K562 (cell line): Measurements from ENCODE around the gene ERC2. TPM values are rescaled to one million over a fixed set of nuclear protein-coding genes. Genes with fewer than 3 reads are reported as not detected.

Experiments used
- ATAC-seq: fragments of 200-7000 bp; cut with Tn5 transposase; 3 replicates; pipeline ENCODE4 v1.9.1; 2020; ENCODE audit warnings: moderate library complexity
- BruUV-seq: library from RNA; stranded (reverse); fragments of 400-500 nt; replicated peaks from 2 replicates; lab custom pipeline; 2021; lab: Mats Ljungman, UMichigan
- CTCF ChIA-PET: fragments of 300-600 bp; formaldehyde crosslinking; extraction: SDS; loops from one replicate; lab custom pipeline; 2021; ENCODE audit warnings: low intra/inter-chr PET ratio; lab: Yijun Ruan, JAX
- POLR2A ChIA-PET: fragments of 300-600, 350-650 bp; sonication (Branson Sonifier 250); formaldehyde crosslinking; extraction: SDS; loops from one replicate; lab custom pipeline; 2021; ENCODE audit warnings: antibody characterized with exemption, inconsistent platforms; lab: Yijun Ruan, JAX
- DNase-seq, 4 experiments: peaks; one replicate each; pipeline versions ENCODE4 v3.0.0 to v3.0.0-alpha.2; 2011 to 2018; ENCODE audit warnings: low spot score in 3 of 4, mixed read lengths in 3 of 4; ENCODE audit errors: extremely low read depth in 1 of 4
- FAIRE-seq: peaks from 2 replicates; lab custom pipeline; 2011; peaks lifted over from hg19 to GRCh38; lab: Jason Lieb, UNC
- H2AFZ ChIP-seq: 2 replicates; pipeline ENCODE4 v1.6.0; 2011; ENCODE audit warnings: low read depth, low read length, control low read depth, inconsistent platforms
- H3K27ac ChIP-seq: fragments of 200-600 bp; 3 replicates; pipeline ENCODE4 v1.8.0; 2011; ENCODE audit warnings: low read depth, mild to moderate bottlenecking, control low read depth, inconsistent platforms, low read length, moderate library complexity, mixed read lengths; ENCODE audit errors: extremely low read depth
- H3K27me3 ChIP-seq, 2 experiments: fragments of 300-600 bp in 1 of 2; 2 replicates in 1 of 2; 3 replicates in 1 of 2; pipeline versions ENCODE4 v1.6.0 to v1.8.0; 2011; ENCODE audit warnings: inconsistent platforms in 2 of 2, low read length in 2 of 2, mild to moderate bottlenecking in 1 of 2, mixed read lengths in 1 of 2, moderate library complexity in 1 of 2; ENCODE audit not compliant: control insufficient read depth in 2 of 2, insufficient read depth in 2 of 2
- H3K36me3 ChIP-seq: fragments of 300-600 bp; 3 replicates; pipeline ENCODE4 v1.8.0; 2011; ENCODE audit warnings: mild to moderate bottlenecking, low read length, inconsistent platforms; ENCODE audit not compliant: control insufficient read depth, insufficient read depth
- H3K4me1 ChIP-seq, 2 experiments: fragments of 200-600 bp in 1 of 2; replicated peaks in 1 of 2; 2 replicates in 1 of 2; 3 replicates in 1 of 2; pipeline versions ENCODE4 v1.5.1 to v1.8.0; 2011; ENCODE audit warnings: inconsistent platforms in 2 of 2, low read length in 2 of 2, mild to moderate bottlenecking in 1 of 2, mixed read lengths in 1 of 2, moderate library complexity in 1 of 2; ENCODE audit not compliant: control insufficient read depth in 2 of 2, insufficient read depth in 2 of 2
- H3K4me2 ChIP-seq: 2 replicates; pipeline ENCODE4 v1.6.1; 2011; ENCODE audit warnings: low read length, control low read depth, inconsistent platforms, mixed read lengths; ENCODE audit not compliant: insufficient read depth
- H3K4me3 ChIP-seq: fragments of 200-600 bp; sonication (generic), shearing (Covaris generic); 2 replicates; pipeline ENCODE4 v1.5.1; 2016; ENCODE audit warnings: control low read depth, inconsistent platforms
- H3K79me2 ChIP-seq: fragments of 200-600 bp; 3 replicates; pipeline ENCODE4 v1.8.0; 2011; ENCODE audit warnings: low read length, inconsistent platforms; ENCODE audit not compliant: control insufficient read depth, insufficient read depth
- H3K9ac ChIP-seq, 2 experiments: 2 replicates each; pipeline versions ENCODE4 v1.6.0 to v1.6.1; 2011; ENCODE audit warnings: low read depth in 2 of 2, low read length in 2 of 2, control low read depth in 1 of 2, inconsistent platforms in 1 of 2, mild to moderate bottlenecking in 1 of 2, mixed read lengths in 1 of 2; ENCODE audit not compliant: insufficient read depth in 1 of 2
- H3K9me1 ChIP-seq: one replicate; pipeline ENCODE4 v1.6.0; 2011; ENCODE audit warnings: inconsistent platforms, mild to moderate bottlenecking, low read length, moderate library complexity; ENCODE audit not compliant: control insufficient read depth, insufficient read depth
- H3K9me3 ChIP-seq: replicated peaks from 2 replicates; pipeline ENCODE4 v1.5.1; 2011; ENCODE audit warnings: low read depth, low read length, inconsistent platforms; ENCODE audit not compliant: control insufficient read depth, insufficient read depth
- H4K20me1 ChIP-seq: replicated peaks from 2 replicates; pipeline ENCODE4 v1.6.1; 2011; ENCODE audit warnings: low read length, inconsistent platforms, mixed read lengths; ENCODE audit not compliant: control insufficient read depth, insufficient read depth
- ARID2 ChIP-seq: fragments of 450-650 bp; IDR thresholded peaks from 2 replicates; pipeline ENCODE4 v1.6.1; 2017; ENCODE audit warnings: antibody characterized with exemption, mild to moderate bottlenecking
- DACH1 ChIP-seq: fragments of 450-650 bp; IDR thresholded peaks from 2 replicates; pipeline ENCODE4 v1.6.1; 2018; ENCODE audit not compliant: partially characterized antibody
- GTF2F1 ChIP-seq: IDR thresholded peaks from 2 replicates; pipeline ENCODE4 v1.6.1; 2011; ENCODE audit warnings: low read depth, low read length, improper control_type of control experiment
- NCOA1 ChIP-seq: fragments of 450-650 bp; IDR thresholded peaks from 2 replicates; pipeline ENCODE4 v1.6.1; 2016; ENCODE audit warnings: low read depth
- NFATC3 ChIP-seq: fragments of 450-650 bp; IDR thresholded peaks from 2 replicates; pipeline ENCODE4 v1.6.1; 2017; ENCODE audit warnings: mild to moderate bottlenecking
- PHTF2 ChIP-seq: fragments of 250-450 bp; sonication (Bioruptor Pico); IDR thresholded peaks from 2 replicates; pipeline ENCODE4 v1.5.0; 2021; ENCODE audit warnings: mild to moderate bottlenecking
- SMAD2 ChIP-seq: fragments of 150-350 bp; IDR thresholded peaks from 2 replicates; pipeline ENCODE4 v1.6.1; 2014; ENCODE audit warnings: low read depth, mild to moderate bottlenecking, low read length
- SNAPC5 ChIP-seq: fragments of 250-450 bp; sonication (Bioruptor Pico); IDR thresholded peaks from 2 replicates; pipeline ENCODE4 v1.8.0; 2021; ENCODE audit warnings: moderate library complexity, mild to moderate bottlenecking, inconsistent platforms
- SOX6 ChIP-seq: fragments of 450-650 bp; IDR thresholded peaks from 2 replicates; pipeline ENCODE4 v1.6.1; 2014; ENCODE audit warnings: mild to moderate bottlenecking
- SRSF1 ChIP-seq: fragments of 200-400 bp; formaldehyde crosslinking; IDR thresholded peaks from 2 replicates; pipeline ENCODE4 v1.6.1; 2017; ENCODE audit warnings: mild to moderate bottlenecking, low read depth, low read length, moderate library complexity
- SRSF3 ChIP-seq: fragments of 200-400 bp; formaldehyde crosslinking; IDR thresholded peaks from 2 replicates; pipeline ENCODE4 v1.6.1; 2016; ENCODE audit warnings: mild to moderate bottlenecking, low read length, moderate library complexity; ENCODE audit not compliant: insufficient read depth
- TOE1 ChIP-seq, 2 experiments: fragments of 450-650 bp in 1 of 2; sonication (generic) in 1 of 2; formaldehyde crosslinking in 1 of 2; IDR thresholded peaks; 2 replicates each; pipeline versions ENCODE4 v1.7.1 to v1.8.0; 2016 to 2022; ENCODE audit warnings: borderline replicate concordance in 2 of 2, mild to moderate bottlenecking in 2 of 2, antibody characterized with exemption in 1 of 2, inconsistent platforms in 1 of 2, low read depth in 1 of 2, missing genetic modification reagents in 1 of 2, moderate library complexity in 1 of 2
- ZBTB8A ChIP-seq: fragments of 450-650 bp; IDR thresholded peaks from 2 replicates; pipeline ENCODE4 v1.6.1; 2018; ENCODE audit warnings: mild to moderate bottlenecking, moderate library complexity; ENCODE audit not compliant: partially characterized antibody
- ZKSCAN1 ChIP-seq: fragments of 150-350 bp; IDR thresholded peaks from 2 replicates; pipeline ENCODE4 v1.6.1; 2016; ENCODE audit warnings: low read depth, low read length
- ZNF133 ChIP-seq: fragments of 250-450 bp; sonication (Bioruptor Pico); IDR thresholded peaks from 2 replicates; pipeline ENCODE4 v1.4.0; 2020; ENCODE audit warnings: mild to moderate bottlenecking
- ZNF232 ChIP-seq: sonication (generic); formaldehyde crosslinking; IDR thresholded peaks from 2 replicates; pipeline ENCODE4 v1.8.0; 2022; ENCODE audit warnings: mild to moderate bottlenecking, missing genetic modification reagents
- ZNF780A ChIP-seq: fragments of 250-450 bp; sonication (Bioruptor Pico); IDR thresholded peaks from 2 replicates; pipeline ENCODE4 v1.5.0; 2021; ENCODE audit warnings: mild to moderate bottlenecking
- in situ Hi-C: fragments of 300-500 bp; cut with MboI; formaldehyde crosslinking; loops from 4 replicates; pipeline ENCODE4 v1.15.0; 2018; ENCODE audit warnings: inconsistent platforms, mixed read lengths
- intact Hi-C: fragments of 100-400 bp; cut with micrococcal nuclease; formaldehyde crosslinking; loops from 2 replicates; pipeline ENCODE4 v1.14.2; 2022
- polyA plus RNA-seq, 8 experiments: library from polyadenylated mRNA; depleted of rRNA in 4 of 8; stranded (reverse) in 5 of 8; unstranded in 3 of 8; fragments of >200 nt; fragmentation: Nextera tagmentation in 2 of 8; fragmentation: Illumina TruSeq in 1 of 8; extraction: Ambion mirVana in 2 of 8; extraction: Trizol in 1 of 8; gene quantifications; 2 replicates each; pipeline versions ENCODE4 v1.2.1 to v1.2.3, GENCODE V29; 2011 to 2014; ENCODE audit warnings: inconsistent platforms in 1 of 8, missing spikeins in 1 of 8
- total RNA-seq, 7 experiments: library from RNA; depleted of rRNA in 6 of 7; stranded (reverse); fragments of >200 nt in 6 of 7; fragmentation: Illumina TruSeq in 2 of 7; extraction: Trizol in 2 of 7; gene quantifications; 2 replicates each; pipeline versions ENCODE4 v1.2.1 to v1.2.3, GENCODE V29; 2011 to 2021; ENCODE audit warnings: low replicate concordance in 1 of 7
- TF ChIP-seq, protein P1 (sequence below): IDR thresholded peaks from 2 replicates; pipeline ENCODE4 v1.6.1; 2012; ENCODE audit warnings: low read depth, low read length, improper control_type of control experiment, borderline replicate concordance
- TF ChIP-seq, protein P2 (sequence below): fragments of 450-650 bp; IDR thresholded peaks from 2 replicates; pipeline ENCODE4 v1.6.1; 2016; ENCODE audit warnings: mild to moderate bottlenecking

ERC2 gene
- total and polyA plus RNA-seq, 9 of the 15 experiments (the other 6 are each of a cell fraction or from before 2014, with no cell fraction given), result 0.04 to 0.18 (median 0.07) TPM; not detected in 2

DNA sequence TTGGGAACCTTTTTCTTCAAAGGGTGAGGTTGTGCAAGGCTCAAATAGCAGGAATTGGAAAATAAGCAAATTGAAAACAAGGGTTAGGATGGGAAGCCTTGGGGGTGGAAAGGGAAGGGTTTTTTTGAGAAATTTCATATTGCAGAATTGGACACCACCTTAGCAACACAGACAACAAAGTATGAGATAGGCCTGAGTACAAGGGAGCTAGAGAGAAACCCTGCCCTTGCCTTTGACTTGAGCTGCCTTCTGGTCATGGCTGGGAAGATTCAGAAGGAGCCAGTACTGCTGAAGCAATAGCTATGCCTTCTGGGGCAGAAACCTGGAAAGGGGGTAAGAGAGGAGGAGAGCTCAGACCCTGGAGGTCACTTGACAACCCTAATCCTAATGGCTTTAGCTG lies 445.6 kb downstream of the ERC2 start:
- intact Hi-C loops, result no loop called here
- Histone ChIP-seq H3K4me1 (no peaks in the 10 kb centered on the region), H3K79me2 (no peaks in the 10 kb centered on the region), H3K4me2 (no peak overlapping the region), H4K20me1 (no peaks in the 10 kb centered on the region; the same call in 1 of the 2 replicates), H3K36me3 (no peaks in the 10 kb centered on the region), H3K9ac (no peak overlapping the region), H3K9me1 (no peaks in the 10 kb centered on the region), H3K9me3 (no peaks in the 10 kb centered on the region), H3K27ac (no peak overlapping the region), H2AFZ (no peak overlapping the region), H3K27me3 (no peaks in the 10 kb centered on the region), H3K4me3 (no peak overlapping the region)
- ChIA-PET CTCF (no interaction called here), POLR2A (no interaction called here)
- in situ Hi-C loops, result no loop called here
- ATAC-seq (no peak), FAIRE-seq (no peak), DNase-seq (no peak)
- TF ChIP-seq NCOA1 (no peak), NFATC3 (no peak), DACH1 (no peak), SRSF1 (no peak), ZKSCAN1 (no peak), SMAD2 (no peak), SNAPC5 (no peak), ZNF232 (CRISPR knock-in tag) (no peak), ZNF780A (CRISPR knock-in tag) (no peak), ZNF133 (CRISPR knock-in tag) (no peak), ARID2 (no peak), GTF2F1 (no peak), PHTF2 (CRISPR knock-in tag) (no peak), SOX6 (no peak), ZBTB8A (no peak), SRSF3 (no peak), TOE1 (IDR thresholded peaks at IDR 0.05; ENCODE audit: borderline replicate concordance) (no peak), TOE1 (CRISPR knock-in tag; IDR thresholded peaks at IDR 0.05; ENCODE audit: borderline replicate concordance, low read depth) (no peak)
- TF ChIP-seq, protein P1, sequence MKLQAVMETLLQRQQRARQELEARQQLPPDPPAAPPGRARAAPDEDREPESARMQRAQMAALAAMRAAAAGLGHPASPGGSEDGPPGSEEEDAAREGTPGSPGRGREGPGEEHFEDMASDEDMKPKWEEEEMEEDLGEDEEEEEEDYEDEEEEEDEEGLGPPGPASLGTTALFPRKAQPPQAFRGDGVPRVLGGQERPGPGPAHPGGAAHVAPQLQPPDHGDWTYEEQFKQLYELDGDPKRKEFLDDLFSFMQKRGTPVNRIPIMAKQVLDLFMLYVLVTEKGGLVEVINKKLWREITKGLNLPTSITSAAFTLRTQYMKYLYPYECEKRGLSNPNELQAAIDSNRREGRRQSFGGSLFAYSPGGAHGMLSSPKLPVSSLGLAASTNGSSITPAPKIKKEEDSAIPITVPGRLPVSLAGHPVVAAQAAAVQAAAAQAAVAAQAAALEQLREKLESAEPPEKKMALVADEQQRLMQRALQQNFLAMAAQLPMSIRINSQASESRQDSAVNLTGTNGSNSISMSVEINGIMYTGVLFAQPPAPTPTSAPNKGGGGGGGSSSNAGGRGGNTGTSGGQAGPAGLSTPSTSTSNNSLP, result no peak
- TF ChIP-seq, protein P2, sequence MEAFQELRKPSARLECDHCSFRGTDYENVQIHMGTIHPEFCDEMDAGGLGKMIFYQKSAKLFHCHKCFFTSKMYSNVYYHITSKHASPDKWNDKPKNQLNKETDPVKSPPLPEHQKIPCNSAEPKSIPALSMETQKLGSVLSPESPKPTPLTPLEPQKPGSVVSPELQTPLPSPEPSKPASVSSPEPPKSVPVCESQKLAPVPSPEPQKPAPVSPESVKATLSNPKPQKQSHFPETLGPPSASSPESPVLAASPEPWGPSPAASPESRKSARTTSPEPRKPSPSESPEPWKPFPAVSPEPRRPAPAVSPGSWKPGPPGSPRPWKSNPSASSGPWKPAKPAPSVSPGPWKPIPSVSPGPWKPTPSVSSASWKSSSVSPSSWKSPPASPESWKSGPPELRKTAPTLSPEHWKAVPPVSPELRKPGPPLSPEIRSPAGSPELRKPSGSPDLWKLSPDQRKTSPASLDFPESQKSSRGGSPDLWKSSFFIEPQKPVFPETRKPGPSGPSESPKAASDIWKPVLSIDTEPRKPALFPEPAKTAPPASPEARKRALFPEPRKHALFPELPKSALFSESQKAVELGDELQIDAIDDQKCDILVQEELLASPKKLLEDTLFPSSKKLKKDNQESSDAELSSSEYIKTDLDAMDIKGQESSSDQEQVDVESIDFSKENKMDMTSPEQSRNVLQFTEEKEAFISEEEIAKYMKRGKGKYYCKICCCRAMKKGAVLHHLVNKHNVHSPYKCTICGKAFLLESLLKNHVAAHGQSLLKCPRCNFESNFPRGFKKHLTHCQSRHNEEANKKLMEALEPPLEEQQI, result no peak
- BruUV-seq, result no TSS peak
